Measurements from ENCODE around the gene PTPRM. TPM values are rescaled to one million over a fixed set of nuclear protein-coding genes. Genes with fewer than 3 reads are reported as not detected.

Gene PTPRM
- total RNA-seq, 1 experiment from 2014 or later = 11.1 TPM

DNA sequence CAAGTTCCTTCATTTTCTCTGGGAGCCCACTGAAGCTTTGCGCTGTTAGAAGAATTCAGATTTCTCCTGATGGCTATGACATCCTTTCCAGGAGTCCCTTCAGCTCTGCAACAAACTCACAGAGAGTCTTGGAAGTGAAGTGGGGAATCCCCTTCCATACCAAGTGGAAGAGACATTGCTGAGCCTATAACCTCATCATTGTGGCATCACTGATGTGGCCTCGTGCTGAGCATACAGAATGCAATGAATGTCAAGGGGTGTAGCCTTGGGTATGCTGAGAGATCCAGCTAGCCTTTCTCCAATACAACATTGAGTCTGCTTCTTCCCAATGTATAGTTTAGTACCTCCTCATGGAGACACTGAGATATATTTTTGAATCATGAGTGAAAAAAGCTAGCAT, 731.1 kb downstream of the PTPRM start:
- no peak overlapping the region for H3K27ac Mint-ChIP-seq
- no peak for DNase-seq (ENCODE audit: low spot score)
- no peak overlapping the region for H3K4me3 Mint-ChIP-seq
- H3K4me1 Mint-ChIP-seq = no peaks in the 10 kb centered on the region
- no peaks in the 10 kb centered on the region for H3K9me3 Mint-ChIP-seq
- ATAC-seq = no peak
- POLR2A ChIA-PET = interaction anchor here (0.6 kb wide), 1 partner anchor 229 kb away, joined by 5 read pairs; no protein-coding TSS in a partner anchor
- no peak for TF ChIP-seq ZNF121 (CRISPR knock-in tag; IDR thresholded peaks at IDR 0.05)
- TF ChIP-seq CREM (CRISPR knock-in tag; IDR thresholded peaks at IDR 0.05) = no peak
- TF ChIP-seq, protein P1, sequence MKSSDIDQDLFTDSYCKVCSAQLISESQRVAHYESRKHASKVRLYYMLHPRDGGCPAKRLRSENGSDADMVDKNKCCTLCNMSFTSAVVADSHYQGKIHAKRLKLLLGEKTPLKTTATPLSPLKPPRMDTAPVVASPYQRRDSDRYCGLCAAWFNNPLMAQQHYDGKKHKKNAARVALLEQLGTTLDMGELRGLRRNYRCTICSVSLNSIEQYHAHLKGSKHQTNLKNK (CRISPR knock-in tag; IDR thresholded peaks at IDR 0.05) = no peak
- TF ChIP-seq ZNF512 (CRISPR knock-in tag; IDR thresholded peaks at IDR 0.05; ENCODE audit: borderline replicate concordance) = no peak
- TF ChIP-seq NR1H2 (CRISPR knock-in tag; IDR thresholded peaks at IDR 0.05) = no peak
- TF ChIP-seq, protein P2, sequence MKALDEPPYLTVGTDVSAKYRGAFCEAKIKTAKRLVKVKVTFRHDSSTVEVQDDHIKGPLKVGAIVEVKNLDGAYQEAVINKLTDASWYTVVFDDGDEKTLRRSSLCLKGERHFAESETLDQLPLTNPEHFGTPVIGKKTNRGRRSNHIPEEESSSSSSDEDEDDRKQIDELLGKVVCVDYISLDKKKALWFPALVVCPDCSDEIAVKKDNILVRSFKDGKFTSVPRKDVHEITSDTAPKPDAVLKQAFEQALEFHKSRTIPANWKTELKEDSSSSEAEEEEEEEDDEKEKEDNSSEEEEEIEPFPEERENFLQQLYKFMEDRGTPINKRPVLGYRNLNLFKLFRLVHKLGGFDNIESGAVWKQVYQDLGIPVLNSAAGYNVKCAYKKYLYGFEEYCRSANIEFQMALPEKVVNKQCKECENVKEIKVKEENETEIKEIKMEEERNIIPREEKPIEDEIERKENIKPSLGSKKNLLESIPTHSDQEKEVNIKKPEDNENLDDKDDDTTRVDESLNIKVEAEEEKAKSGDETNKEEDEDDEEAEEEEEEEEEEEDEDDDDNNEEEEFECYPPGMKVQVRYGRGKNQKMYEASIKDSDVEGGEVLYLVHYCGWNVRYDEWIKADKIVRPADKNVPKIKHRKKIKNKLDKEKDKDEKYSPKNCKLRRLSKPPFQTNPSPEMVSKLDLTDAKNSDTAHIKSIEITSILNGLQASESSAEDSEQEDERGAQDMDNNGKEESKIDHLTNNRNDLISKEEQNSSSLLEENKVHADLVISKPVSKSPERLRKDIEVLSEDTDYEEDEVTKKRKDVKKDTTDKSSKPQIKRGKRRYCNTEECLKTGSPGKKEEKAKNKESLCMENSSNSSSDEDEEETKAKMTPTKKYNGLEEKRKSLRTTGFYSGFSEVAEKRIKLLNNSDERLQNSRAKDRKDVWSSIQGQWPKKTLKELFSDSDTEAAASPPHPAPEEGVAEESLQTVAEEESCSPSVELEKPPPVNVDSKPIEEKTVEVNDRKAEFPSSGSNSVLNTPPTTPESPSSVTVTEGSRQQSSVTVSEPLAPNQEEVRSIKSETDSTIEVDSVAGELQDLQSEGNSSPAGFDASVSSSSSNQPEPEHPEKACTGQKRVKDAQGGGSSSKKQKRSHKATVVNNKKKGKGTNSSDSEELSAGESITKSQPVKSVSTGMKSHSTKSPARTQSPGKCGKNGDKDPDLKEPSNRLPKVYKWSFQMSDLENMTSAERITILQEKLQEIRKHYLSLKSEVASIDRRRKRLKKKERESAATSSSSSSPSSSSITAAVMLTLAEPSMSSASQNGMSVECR (CRISPR knock-in tag; IDR thresholded peaks at IDR 0.05; ENCODE audit: borderline replicate concordance) = no peak
- TF ChIP-seq, protein P3, sequence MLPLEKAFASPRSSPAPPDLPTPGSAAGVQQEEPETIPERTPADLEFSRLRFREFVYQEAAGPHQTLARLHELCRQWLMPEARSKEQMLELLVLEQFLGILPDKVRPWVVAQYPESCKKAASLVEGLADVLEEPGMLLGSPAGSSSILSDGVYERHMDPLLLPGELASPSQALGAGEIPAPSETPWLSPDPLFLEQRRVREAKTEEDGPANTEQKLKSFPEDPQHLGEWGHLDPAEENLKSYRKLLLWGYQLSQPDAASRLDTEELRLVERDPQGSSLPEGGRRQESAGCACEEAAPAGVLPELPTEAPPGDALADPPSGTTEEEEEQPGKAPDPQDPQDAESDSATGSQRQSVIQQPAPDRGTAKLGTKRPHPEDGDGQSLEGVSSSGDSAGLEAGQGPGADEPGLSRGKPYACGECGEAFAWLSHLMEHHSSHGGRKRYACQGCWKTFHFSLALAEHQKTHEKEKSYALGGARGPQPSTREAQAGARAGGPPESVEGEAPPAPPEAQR (CRISPR knock-in tag; IDR thresholded peaks at IDR 0.05) = no peak
- no peak for TF ChIP-seq ZNF671 (CRISPR knock-in tag; IDR thresholded peaks at IDR 0.05)
- TF ChIP-seq NR3C1 (CRISPR knock-in tag; conservative IDR thresholded peaks at IDR 0.05; ENCODE audit: low read depth) = no peak
- TF ChIP-seq TCF7 (CRISPR knock-in tag; IDR thresholded peaks at IDR 0.05; ENCODE audit: low read depth) = no peak
- TF ChIP-seq JAZF1 (CRISPR knock-in tag; IDR thresholded peaks at IDR 0.05) = no peak
- no peak for TF ChIP-seq ZNF396 (CRISPR knock-in tag; IDR thresholded peaks at IDR 0.05; ENCODE audit: borderline replicate concordance)
- TF ChIP-seq ATF6 (CRISPR knock-in tag; IDR thresholded peaks at IDR 0.05) = no peak
- TF ChIP-seq CTCF (IDR thresholded peaks at IDR 0.05) = no peak
- no peak for TF ChIP-seq ZNF317 (CRISPR knock-in tag; IDR thresholded peaks at IDR 0.05; ENCODE audit: borderline replicate concordance, low read depth)
- no peak for TF ChIP-seq FOXP1 (CRISPR knock-in tag; IDR thresholded peaks at IDR 0.05; ENCODE audit: borderline replicate concordance)
- no peak for TF ChIP-seq GTF2I (CRISPR knock-in tag; conservative IDR thresholded peaks at IDR 0.05)
- TF ChIP-seq STAT6 (CRISPR knock-in tag; conservative IDR thresholded peaks at IDR 0.05; ENCODE audit: low read depth) = no peak
- TF ChIP-seq NFYB (CRISPR knock-in tag; conservative IDR thresholded peaks at IDR 0.05; ENCODE audit: low read depth) = no peak
- H3K27me3 Mint-ChIP-seq (ENCODE audit: low read depth) = no peaks in the 10 kb centered on the region
- H3K36me3 Mint-ChIP-seq = no peaks in the 10 kb centered on the region
- CTCF ChIA-PET = interaction anchor here (0.8 kb wide), 1 partner anchor 58 kb away, joined by 3 read pairs; no protein-coding TSS in a partner anchor
